T-helper 22 cell (primary cell): ENCODE measurements around the gene AIFM2.
"Not testable (repeated sequence)": the region's sequence is repeated elsewhere in the genome, so short reads cannot be mapped to it uniquely, and the experiment has no call there.

Experiments
- DNase-seq: peaks from one replicate; pipeline ENCODE4 v3.0.0-alpha.2; 2020; ENCODE audit warnings: low read depth

The AIFM2 gene

DNA sequence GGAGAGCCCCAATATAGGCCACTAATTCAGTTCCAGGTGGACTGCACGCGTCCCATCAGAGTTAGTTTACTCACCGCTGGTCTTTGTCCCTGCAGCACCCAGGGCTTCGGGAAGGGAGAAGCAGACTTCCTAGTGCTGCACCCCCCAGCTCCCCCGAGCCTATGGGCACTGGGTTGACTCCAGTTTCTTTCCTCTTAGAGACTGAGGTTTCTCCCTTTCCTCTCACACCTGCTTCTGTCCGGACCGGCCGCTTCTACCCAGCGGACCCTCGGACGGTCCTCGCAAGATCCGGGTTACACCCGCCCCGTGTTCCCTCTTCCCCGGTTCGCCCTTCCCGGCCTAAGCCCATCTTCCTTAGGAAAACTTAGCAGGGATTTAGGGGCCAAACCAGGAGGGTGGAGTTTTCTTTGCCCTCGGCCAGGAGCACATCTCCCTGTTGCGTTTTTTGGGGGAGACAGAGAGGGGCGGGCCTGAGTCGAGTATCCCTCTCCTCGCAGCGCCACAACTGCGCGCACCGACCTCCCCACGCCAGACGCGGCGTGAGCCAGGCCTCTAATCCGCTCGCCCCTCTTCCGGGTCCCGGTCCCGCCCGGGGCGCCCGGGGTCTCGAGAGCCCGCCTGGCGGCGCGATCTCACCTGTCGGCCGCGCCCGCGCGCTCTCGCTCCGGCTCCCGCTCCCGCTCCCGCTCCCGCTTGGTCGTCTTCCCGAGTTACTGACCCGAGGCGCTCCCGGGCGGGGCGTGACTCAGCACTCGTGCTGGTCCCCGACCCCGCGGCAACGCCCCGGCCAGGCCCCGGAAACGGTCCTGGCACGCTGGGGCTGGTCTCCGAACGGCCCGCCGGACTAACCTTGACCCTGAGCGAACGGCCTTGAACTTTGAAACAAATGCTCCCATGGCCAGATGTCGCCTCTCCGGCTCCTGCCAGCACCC, at the start of gene AIFM2:
AIFM2 (minus strand) TSS at position 728 of the 932 bp plus-strand sequence. CDS start 8,741 bp downstream, outside the sequence.
- DNase-seq, result no peak

GRCh38 chr10:70179209-70179608, 46.6 kb upstream of the AIFM2 start:
- not testable (repeated sequence) for DNase-seq

- DNase-seq, result no peak
Observed at GRCh38 chr10:70178139-70178725, 45.6 kb upstream of the AIFM2 start.

GRCh38 chr10:70176441-70176840, 43.8 kb upstream of the AIFM2 start:
- no peak for DNase-seq

DNA sequence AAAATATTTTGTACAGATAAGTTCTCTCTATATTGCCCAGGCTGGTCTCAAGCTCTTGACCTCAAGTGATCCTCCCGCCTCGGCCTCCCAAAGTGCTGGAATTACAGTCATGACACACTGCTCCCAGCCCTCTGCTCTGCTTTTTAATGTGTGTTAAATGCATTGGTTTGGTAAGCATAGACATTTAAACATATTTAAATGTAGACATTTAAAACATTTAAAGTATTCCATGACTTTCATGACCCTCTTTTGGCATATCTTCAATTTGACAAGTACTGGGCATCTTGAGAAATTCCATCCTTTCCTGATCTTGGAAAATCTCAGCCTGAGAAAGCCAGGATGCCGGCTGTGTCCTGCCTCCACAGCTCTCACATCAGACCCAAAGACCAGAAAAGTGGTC, 42.9 kb upstream of the AIFM2 start:
- no peak for DNase-seq

- no peak for DNase-seq
Observed at GRCh38 chr10:70174058-70174741, 41.6 kb upstream of the AIFM2 start.

- DNase-seq, result no peak
Observed at GRCh38 chr10:70169649-70170364, 37.2 kb upstream of the AIFM2 start.

DNA sequence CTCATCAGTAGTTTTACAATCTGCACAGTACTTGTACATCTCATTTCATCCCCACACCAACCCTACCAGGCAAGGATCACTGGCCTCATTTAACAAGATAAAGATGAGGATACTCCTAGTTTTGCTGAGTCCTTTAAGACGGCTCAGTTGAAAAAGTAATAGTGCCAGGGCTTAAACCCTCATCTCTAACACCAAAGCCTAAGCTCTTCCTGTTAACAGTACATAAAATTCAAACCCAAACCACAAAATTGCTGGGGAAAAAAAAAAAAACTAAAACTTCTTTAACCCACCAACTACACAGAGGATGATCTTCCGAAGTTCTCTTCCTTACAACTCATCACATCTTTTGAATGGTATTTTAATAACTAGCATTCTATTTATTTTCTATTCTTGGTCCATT, 36.4 kb upstream of the AIFM2 start:
- DNase-seq, result no peak

- DNase-seq, result no peak
Observed at GRCh38 chr10:70167246-70167645, 34.6 kb upstream of the AIFM2 start.

- no peak for DNase-seq
Observed at GRCh38 chr10:70166394-70166793, 33.8 kb upstream of the AIFM2 start.

GRCh38 chr10:70164163-70164562, 31.5 kb upstream of the AIFM2 start:
- DNase-seq, result no peak

- no peak for DNase-seq
Observed at GRCh38 chr10:70163448-70163847, 30.8 kb upstream of the AIFM2 start.

DNA sequence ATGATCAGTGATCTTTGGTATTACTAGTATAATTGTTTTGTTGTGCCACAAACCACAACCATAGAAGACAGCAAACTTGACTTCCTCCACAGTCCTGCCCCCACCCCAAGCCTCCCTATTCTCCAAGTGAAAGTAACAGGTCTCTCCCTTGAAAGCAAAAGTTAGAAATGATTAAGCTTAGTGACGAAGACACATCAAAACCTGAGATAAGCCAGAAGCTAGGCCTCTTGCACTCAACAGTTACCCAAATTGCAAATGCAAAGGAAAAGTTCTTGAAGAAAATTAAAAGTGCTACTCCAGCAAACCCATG, 30.2 kb upstream of the AIFM2 start:
- DNase-seq, result peak; percentile 41

DNA sequence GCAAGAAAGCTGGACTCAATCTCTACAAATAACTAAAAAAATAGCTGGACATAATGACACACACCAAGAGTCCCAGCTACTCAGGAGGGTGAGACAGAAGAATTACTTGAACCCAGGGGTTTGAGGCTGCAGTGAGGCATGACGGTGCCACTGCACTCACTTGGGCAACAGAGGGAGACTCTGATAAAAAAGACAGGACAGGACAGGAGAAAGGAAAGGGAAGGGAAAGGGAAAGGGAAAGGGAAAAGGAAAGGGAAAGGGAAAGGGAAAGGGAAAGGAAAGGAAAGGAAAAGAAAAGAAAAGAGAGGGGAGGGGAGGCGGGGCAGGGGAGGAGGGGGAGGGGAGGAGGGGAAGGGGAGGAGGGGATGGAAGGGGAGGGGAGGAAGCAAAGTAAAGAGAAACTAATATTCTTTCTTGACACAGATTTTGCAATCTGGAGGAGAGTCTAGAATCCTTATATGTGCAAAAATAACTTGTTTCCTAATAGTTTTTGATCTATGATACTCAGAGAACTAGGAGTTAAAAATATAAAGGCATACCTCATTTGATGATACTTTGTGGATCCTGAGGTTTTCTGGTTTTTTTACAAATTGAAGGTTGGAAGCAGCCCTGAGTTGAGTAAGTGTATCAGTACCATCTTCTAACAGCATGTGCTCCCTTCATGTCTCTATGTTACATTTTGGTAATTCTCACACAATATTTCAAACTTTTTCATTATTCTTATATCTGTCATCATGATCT, 29.7 kb upstream of the AIFM2 start:
- no peak for DNase-seq

- no peak for DNase-seq
Observed at GRCh38 chr10:70160798-70161197, 28.2 kb upstream of the AIFM2 start.

DNA sequence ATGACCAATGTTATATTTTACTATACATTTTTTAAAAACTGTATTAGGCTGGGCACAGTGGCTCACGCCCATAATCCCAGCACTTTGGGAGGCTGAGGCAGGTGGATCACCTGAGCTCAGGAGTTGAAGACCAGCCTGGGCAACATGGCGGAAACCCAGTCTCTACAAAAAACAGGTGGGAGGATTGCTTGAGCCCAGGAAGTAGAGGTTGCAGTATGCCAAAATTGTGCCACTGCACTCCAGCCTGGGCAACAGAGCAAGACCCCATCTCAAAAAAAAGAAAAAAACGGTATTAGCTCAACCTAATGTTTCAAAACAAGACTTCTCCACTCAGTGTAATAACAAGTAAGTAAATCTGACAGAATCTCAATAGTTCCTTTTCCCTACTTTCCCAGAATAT, 26.7 kb upstream of the AIFM2 start:
- DNase-seq, result not testable (repeated sequence)

- DNase-seq, result no peak
Observed at GRCh38 chr10:70158113-70158512, 25.5 kb upstream of the AIFM2 start.

- DNase-seq, result no peak
Observed at GRCh38 chr10:70155255-70155838, 22.7 kb upstream of the AIFM2 start.

- DNase-seq, result no peak
Observed at GRCh38 chr10:70148516-70148915, 15.9 kb upstream of the AIFM2 start.

- no peak for DNase-seq
Observed at GRCh38 chr10:70147259-70147625, 14.6 kb upstream of the AIFM2 start.

GRCh38 chr10:70146489-70147258, 14.0 kb upstream of the AIFM2 start, which contains the start of gene TYSND1:
TYSND1 (minus strand) TSS chr10:70146700; CDS start chr10:70146586, 114 bp downstream.
- peak; percentile 88 for DNase-seq
